ENCODE data around the gene TEC. TPM values are rescaled to one million over a fixed set of nuclear protein-coding genes. Genes with fewer than 3 reads are reported as not detected.

Gene TEC
- total and polyA plus RNA-seq, 2 of the 8 experiments (the other 6 are each of a cell fraction or from before 2014, with no cell fraction given) = 0.73 to 1.8 TPM

GRCh38 chr4:48173056-48173991, 96.3 kb downstream of the TEC start (continued):
- no peak for TF ChIP-seq CHD7 (IDR thresholded peaks at IDR 0.05; ENCODE audit: insufficient replicate concordance, low read length)
- no peak for TF ChIP-seq EP300 (IDR thresholded peaks at IDR 0.05; ENCODE audit: borderline replicate concordance in 1 of 2, low read depth in 2 of 2, low read length in 2 of 2)

Measured in H1 (cell line).